ENCODE results near the gene GLRX5. TPM values are rescaled to one million over a fixed set of nuclear protein-coding genes. Genes with fewer than 3 reads are reported as not detected.

Gene GLRX5
- total RNA-seq, 1 experiment from 2014 or later, result 62.2 TPM

- Histone ChIP-seq H2BK20ac (ENCODE audit: low read depth, low read length, poor library complexity, severe bottlenecking) (no peak overlapping the region), H2AFZ (ENCODE audit: low read length) (no peak overlapping the region), H3K27ac (ENCODE audit: insufficient read length, low read depth, low read length) (no peak overlapping the region), H2BK12ac (ENCODE audit: insufficient read length, low read depth, low read length) (no peak overlapping the region), H3K4me2 (ENCODE audit: insufficient read depth, insufficient read length, low read length) (no peak overlapping the region), H3K4me1 (ENCODE audit: insufficient read depth, low read length) (no peaks in the 10 kb centered on the region), H3K79me1 (ENCODE audit: insufficient read depth, low read depth, low read length, poor library complexity, severe bottlenecking) (no peaks in the 10 kb centered on the region), H2AK5ac (ENCODE audit: insufficient read length, low read length) (no peak overlapping the region), H2BK15ac (ENCODE audit: low read depth, low read length) (no peak overlapping the region), H3K18ac (ENCODE audit: insufficient read length, low read depth, low read length) (no peak overlapping the region), H4K20me1 (ENCODE audit: control insufficient read depth, insufficient read depth, insufficient read length) (no peaks in the 10 kb centered on the region), H3K4ac (ENCODE audit: low read depth, low read length) (no peak overlapping the region), H3K27me3 (ENCODE audit: insufficient read depth, low read length) (no peaks in the 10 kb centered on the region; the same call in 1 of the 2 replicates), H3K56ac (ENCODE audit: insufficient read length, low read depth, low read length) (no peak overlapping the region), H4K5ac (ENCODE audit: insufficient read length, low read depth, low read length) (no peak overlapping the region), H3K23me2 (ENCODE audit: insufficient read length, low read depth, low read length, poor library complexity, severe bottlenecking) (no peaks in the 10 kb centered on the region), H2BK120ac (ENCODE audit: low read depth, low read length, poor library complexity, severe bottlenecking) (no peak overlapping the region), H3K79me2 (ENCODE audit: insufficient read depth, low read length) (no peaks in the 10 kb centered on the region), H4K8ac (replicated peaks; ENCODE audit: insufficient read length, low read depth, low read length) (no peak overlapping the region), H3K23ac (ENCODE audit: insufficient read length, low read depth, low read length) (no peak overlapping the region), H2BK5ac (ENCODE audit: insufficient read length, low read length) (no peak overlapping the region), H3K14ac (ENCODE audit: insufficient read depth, low read length) (no peak overlapping the region), H3K9ac (ENCODE audit: extremely low read depth, insufficient read length, low read length) (no peak overlapping the region), H3K9me3 (ENCODE audit: control insufficient read depth, low read depth, low read length) (no peaks in the 10 kb centered on the region), H4K91ac (ENCODE audit: insufficient read length, low read depth, low read length) (no peak overlapping the region), H3T11ph (ENCODE audit: low read length) (no peak overlapping the region)
- peaks cover 0 to 2% of the 10 kb centered on the region in 2 experiments; a peak in 2 of 5 replicates for H3K9me3 Mint-ChIP-seq
- no CpG with 5 or more reads among the region's 3 CpGs for WGBS (ENCODE audit: extremely low coverage, insufficient read length, low lambda C conversion rate)
- peak overlapping the region in 1 of 3 experiments; percentile 46; a peak in 3 of 7 replicates for H3K27ac Mint-ChIP-seq
- peaks cover 32 to 33% of the 10 kb centered on the region in 2 experiments for H3K4me1 Mint-ChIP-seq
- peaks cover 86% of the 10 kb centered on the region for H3K27me3 Mint-ChIP-seq (ENCODE audit: low read depth)
- no peak overlapping the region; a peak in 1 of 5 replicates for H3K4me3 Mint-ChIP-seq
- TF ChIP-seq CTCF (conservative IDR thresholded peaks at IDR 0.05), result no peak
- H3K36me3 Mint-ChIP-seq (ENCODE audit: insufficient read depth in 1 of 3, low read depth in 3 of 3), result peaks cover 0 to 3% (median 0%) of the 10 kb centered on the region in 3 experiments; a peak in 1 of 7 replicates
- DNase-seq, result peak; percentile 57
Measured at GRCh38 chr14:95575840-95576473, 41.1 kb downstream of the GLRX5 start.
